Activated CD4-positive, CD25-positive, alpha-beta regulatory T cell (primary cell): ENCODE results near the gene JUN.

Experiments used
- DNase-seq, 4 experiments: peaks; one replicate each; lab custom pipeline; 2025; lab: John Stamatoyannopoulos, UW

JUN gene

GRCh38 chr1:58762806-58763205, 21.0 kb downstream of the JUN start:
- DNase-seq: no peak

GRCh38 chr1:58755468-58755872, 28.4 kb downstream of the JUN start:
- no peak for DNase-seq

- no peak for DNase-seq
Measured at GRCh38 chr1:58754683-58755467, 29.0 kb downstream of the JUN start.

- no peak for DNase-seq
Measured at GRCh38 chr1:58754073-58754613, 29.7 kb downstream of the JUN start.

GRCh38 chr1:58753431-58753866, 30.4 kb downstream of the JUN start:
- no peak for DNase-seq

- no peak for DNase-seq
Measured at GRCh38 chr1:58749646-58750045, 34.2 kb downstream of the JUN start.

- DNase-seq: no peak
Measured at GRCh38 chr1:58748666-58749065, 35.2 kb downstream of the JUN start.

GRCh38 chr1:58746757-58747156, 37.1 kb downstream of the JUN start:
- no peak for DNase-seq

GRCh38 chr1:58746182-58746581, 37.7 kb downstream of the JUN start:
- no peak for DNase-seq

- no peak for DNase-seq
Measured at GRCh38 chr1:58745666-58746065, 38.2 kb downstream of the JUN start.

- DNase-seq: no peak
Measured at GRCh38 chr1:58745117-58745516, 38.7 kb downstream of the JUN start.

- no peak for DNase-seq
Measured at GRCh38 chr1:58741678-58742553, 41.9 kb downstream of the JUN start.

GRCh38 chr1:58739856-58740466, 43.9 kb downstream of the JUN start:
- no peak for DNase-seq

GRCh38 chr1:58738876-58739275, 45.0 kb downstream of the JUN start:
- no peak for DNase-seq

- no peak for DNase-seq
Measured at GRCh38 chr1:58735586-58735985, 48.3 kb downstream of the JUN start.

GRCh38 chr1:58734630-58735029, 49.2 kb downstream of the JUN start:
- DNase-seq: no peak

- DNase-seq: no peak
Measured at GRCh38 chr1:58732087-58732775, 51.6 kb downstream of the JUN start.
